Neural cell (in vitro differentiated cells): ENCODE measurements around the gene C3orf62. TPM values are rescaled to one million over a fixed set of nuclear protein-coding genes. Genes with fewer than 3 reads are reported as not detected.
"Not testable (repeated sequence)": the region's sequence is repeated elsewhere in the genome, so short reads cannot be mapped to it uniquely, and the experiment has no call there.

Source experiments
- H2AFZ ChIP-seq: fragments of 200-600, 300-800 bp; sonication (generic), shearing (Covaris generic); 2 replicates; pipeline ENCODE4 v1.6.0; 2014; ENCODE audit warnings: low read depth, mild to moderate bottlenecking, antibody characterized with exemption, low read length, moderate library complexity
- H3F3A ChIP-seq: fragments of 200-600 bp; shearing (Covaris generic); 2 replicates; pipeline ENCODE4 v1.6.1; 2016; ENCODE audit warnings: mild to moderate bottlenecking, moderate library complexity, mixed read lengths, antibody characterized with exemption, low read length; ENCODE audit not compliant: insufficient read depth, poor library complexity, severe bottlenecking
- H3K27ac ChIP-seq: fragments of 200-600, 300-800 bp; sonication (generic), shearing (Covaris generic); 2 replicates; pipeline ENCODE4 v1.5.1; 2014; ENCODE audit warnings: mild to moderate bottlenecking, low read length, moderate library complexity
- H3K27me3 ChIP-seq: fragments of 300-800, 200-600 bp; sonication (generic), shearing (Covaris generic); 2 replicates; pipeline ENCODE4 v1.6.0; 2014; ENCODE audit warnings: mild to moderate bottlenecking, low read depth, low read length, moderate library complexity; ENCODE audit not compliant: insufficient read depth
- H3K36me3 ChIP-seq: fragments of 300-800, 200-600 bp; sonication (generic), shearing (Covaris generic); 2 replicates; pipeline ENCODE4 v1.5.1; 2014; ENCODE audit warnings: mild to moderate bottlenecking, antibody characterized with exemption, low read length, moderate library complexity; ENCODE audit not compliant: insufficient read depth
- H3K4me2 ChIP-seq: fragments of 300-800, 200-600 bp; sonication (generic), shearing (Covaris generic); 2 replicates; pipeline ENCODE4 v1.6.0; 2014; ENCODE audit warnings: mild to moderate bottlenecking, low read length
- H3K4me3 ChIP-seq: fragments of 300-800, 200-600 bp; sonication (generic), shearing (Covaris generic); 2 replicates; pipeline ENCODE4 v1.5.1; 2014; ENCODE audit warnings: mild to moderate bottlenecking, low read length, moderate library complexity
- H3K79me2 ChIP-seq: fragments of 200-600 bp; shearing (Covaris generic); replicated peaks from 2 replicates; pipeline ENCODE4 v1.6.0; 2014; ENCODE audit warnings: mild to moderate bottlenecking, low read length, moderate library complexity; ENCODE audit not compliant: insufficient read depth
- H3K9ac ChIP-seq: fragments of 300-800, 200-600 bp; sonication (generic), shearing (Covaris generic); 2 replicates; pipeline ENCODE4 v1.6.1; 2016; ENCODE audit warnings: mild to moderate bottlenecking, low read length, mixed read lengths
- H3K9me2 ChIP-seq: fragments of 200-600 bp; shearing (Covaris generic); 2 replicates; pipeline ENCODE4 v1.6.1; 2016; ENCODE audit warnings: mild to moderate bottlenecking, low read length, mixed read lengths; ENCODE audit not compliant: insufficient read depth
- H3K9me3 ChIP-seq: fragments of 200-600, 300-800 bp; sonication (generic), shearing (Covaris generic); 2 replicates; pipeline ENCODE4 v1.6.1; 2016; ENCODE audit warnings: mild to moderate bottlenecking, mixed run types, low read length, moderate library complexity, mixed read lengths
- H4K20me1 ChIP-seq: fragments of 200-600 bp; shearing (Covaris generic); 2 replicates; pipeline ENCODE4 v1.6.1; 2016; ENCODE audit warnings: mild to moderate bottlenecking, mixed run types; ENCODE audit not compliant: insufficient read depth
- CTCF ChIP-seq: fragments of 450-650 bp; IDR thresholded peaks from 2 replicates; pipeline ENCODE4 v1.5.1; 2014; ENCODE audit warnings: antibody characterized with exemption, mild to moderate bottlenecking, moderate library complexity; ENCODE audit not compliant: poor library complexity, severe bottlenecking
- EP300 ChIP-seq: fragments of 450-650 bp; conservative IDR thresholded peaks from 2 replicates; pipeline ENCODE4 v1.6.1; 2014; ENCODE audit warnings: antibody characterized with exemption, mild to moderate bottlenecking, moderate library complexity; ENCODE audit not compliant: poor library complexity, severe bottlenecking
- EZH2 ChIP-seq: fragments of 200-600, 300-800 bp; shearing (Covaris generic), sonication (generic); IDR thresholded peaks from 2 replicates; pipeline ENCODE4 v1.6.1; 2014; ENCODE audit warnings: antibody characterized with exemption, low read length, borderline replicate concordance, mild to moderate bottlenecking; ENCODE audit not compliant: insufficient read depth, poor library complexity, severe bottlenecking
- MXI1 ChIP-seq: fragments of 450-650 bp; conservative IDR thresholded peaks from 2 replicates; pipeline ENCODE4 v1.6.1; 2014; ENCODE audit warnings: antibody characterized with exemption, mild to moderate bottlenecking; ENCODE audit not compliant: poor library complexity, severe bottlenecking
- POLR2AphosphoS5 ChIP-seq: IDR thresholded peaks from 2 replicates; pipeline ENCODE4 v1.6.1; 2012
- RAD21 ChIP-seq: fragments of 450-650 bp; conservative IDR thresholded peaks from 2 replicates; pipeline ENCODE4 v1.6.1; 2014; ENCODE audit warnings: antibody characterized with exemption, mild to moderate bottlenecking, moderate library complexity
- REST ChIP-seq: IDR thresholded peaks from 2 replicates; pipeline ENCODE4 v1.6.1; 2012; ENCODE audit warnings: borderline replicate concordance
- SMC3 ChIP-seq: fragments of 450-650 bp; conservative IDR thresholded peaks from 2 replicates; pipeline ENCODE4 v1.6.1; 2014; ENCODE audit warnings: antibody characterized with exemption, mild to moderate bottlenecking, moderate library complexity; ENCODE audit not compliant: poor library complexity
- TAF1 ChIP-seq: IDR thresholded peaks from 2 replicates; pipeline ENCODE4 v1.6.1; 2012; ENCODE audit warnings: low read depth
- polyA plus RNA-seq: library from polyadenylated mRNA; depleted of rRNA; stranded (reverse); fragments of >200 nt; gene quantifications from 2 replicates; pipeline ENCODE4 v1.2.3, GENCODE V29; 2014

Gene C3orf62
- polyA plus RNA-seq, 1 donor from 2014 or later: 15.6 TPM

- no peak overlapping the region for H2AFZ ChIP-seq
- H4K20me1 ChIP-seq: no peaks in the 10 kb centered on the region
- H3K9ac ChIP-seq: no peak overlapping the region
- no peaks in the 10 kb centered on the region for H3K79me2 ChIP-seq
- H3K9me3 ChIP-seq: no peaks in the 10 kb centered on the region
- H3K4me3 ChIP-seq: no peak overlapping the region
- no peaks in the 10 kb centered on the region for H3K27me3 ChIP-seq
- no peak overlapping the region for H3K4me2 ChIP-seq
- no peaks in the 10 kb centered on the region for H3K9me2 ChIP-seq
- TF ChIP-seq EP300 (no peak), TAF1 (no peak), RAD21 (no peak), CTCF (no peak), POLR2AphosphoS5 (no peak), EZH2 (no peak), MXI1 (no peak), REST (no peak), SMC3 (no peak)
- H3F3A ChIP-seq: no peaks in the 10 kb centered on the region
- H3K27ac ChIP-seq: no peak overlapping the region
- H3K36me3 ChIP-seq: no peaks in the 10 kb centered on the region
Measured at GRCh38 chr3:49222002-49222401, 55.0 kb downstream of the C3orf62 start.

GRCh38 chr3:49220985-49221563 lies 56.0 kb downstream of the C3orf62 start:
- not testable (repeated sequence) for H2AFZ ChIP-seq, H3K36me3 ChIP-seq, H3K9me2 ChIP-seq

GRCh38 chr3:49219132-49219531 lies 57.9 kb downstream of the C3orf62 start:
- H3F3A ChIP-seq: no peaks in the 10 kb centered on the region
- H3K9me3 ChIP-seq: no peaks in the 10 kb centered on the region
- H3K79me2 ChIP-seq: no peaks in the 10 kb centered on the region
- H3K9me2 ChIP-seq: no peaks in the 10 kb centered on the region
- no peaks in the 10 kb centered on the region for H4K20me1 ChIP-seq
- H2AFZ ChIP-seq: no peak overlapping the region
- H3K27ac ChIP-seq: no peak overlapping the region
- no peak overlapping the region for H3K4me2 ChIP-seq
- no peak overlapping the region for H3K9ac ChIP-seq
- no peak overlapping the region for H3K4me3 ChIP-seq
- TF ChIP-seq EP300: no peak
- no peak for TF ChIP-seq SMC3
- TF ChIP-seq REST: no peak
- TF ChIP-seq CTCF: no peak
- no peak for TF ChIP-seq MXI1
- H3K27me3 ChIP-seq: no peaks in the 10 kb centered on the region
- H3K36me3 ChIP-seq: no peaks in the 10 kb centered on the region

More at GRCh38 chr3:49220985-49221563, 56.0 kb downstream of the C3orf62 start:
- H3K4me3 ChIP-seq, H3K79me2 ChIP-seq, H3K27ac ChIP-seq, H3K9ac ChIP-seq, H4K20me1 ChIP-seq, H3F3A ChIP-seq, H3K9me3 ChIP-seq, H3K27me3 ChIP-seq, H3K4me2 ChIP-seq: not testable (repeated sequence)
